ENCODE results near the gene PPP1R12C.

The PPP1R12C gene

GRCh38 chr19:55088543-55089341, 28.7 kb downstream of the PPP1R12C start:
- no peaks in the 10 kb centered on the region for H3F3A ChIP-seq (ENCODE audit: insufficient read depth, low read length)
- H3K27me3 ChIP-seq (ENCODE audit: insufficient read depth, low read length) = no peaks in the 10 kb centered on the region
- H3K4me3 ChIP-seq (ENCODE audit: low read depth, low read length, poor library complexity, severe bottlenecking) = no peak overlapping the region
- peaks cover 11% of the 10 kb centered on the region; the same call in 1 of the 2 replicates for H3K36me3 ChIP-seq (ENCODE audit: insufficient read depth, low read length)
- no peaks in the 10 kb centered on the region for H3K9me3 ChIP-seq (ENCODE audit: low read length)
- no peaks in the 10 kb centered on the region for H3K9me2 ChIP-seq (ENCODE audit: low read depth, low read length)
- H3K4me1 ChIP-seq (ENCODE audit: insufficient read depth, low read length, severe bottlenecking) = no peaks in the 10 kb centered on the region
- no peak overlapping the region for H3K27ac ChIP-seq (ENCODE audit: low read depth, low read length, poor library complexity, severe bottlenecking)
- H3K4me2 ChIP-seq (ENCODE audit: low read length) = no peak overlapping the region
- H2AFZ ChIP-seq (ENCODE audit: low read length) = no peak overlapping the region
- no peaks in the 10 kb centered on the region for H3K79me2 ChIP-seq (ENCODE audit: insufficient read depth, low read length)
- H3K9ac ChIP-seq (ENCODE audit: low read length) = no peak overlapping the region
- TF ChIP-seq CTCF (IDR thresholded peaks at IDR 0.05; ENCODE audit: low read length) (peak; percentile 51), EZH2 (IDR thresholded peaks at IDR 0.05; ENCODE audit: borderline replicate concordance, low read length) (no peak)
- H4K20me1 ChIP-seq (ENCODE audit: insufficient read depth, low read length) = no peaks in the 10 kb centered on the region

GRCh38 chr19:55088021-55088451, 29.4 kb downstream of the PPP1R12C start:
- no peaks in the 10 kb centered on the region for H3K9me3 ChIP-seq (ENCODE audit: low read length)
- no peak for TF ChIP-seq EZH2 (IDR thresholded peaks at IDR 0.05; ENCODE audit: borderline replicate concordance, low read length)
- no peak for TF ChIP-seq CTCF (IDR thresholded peaks at IDR 0.05; ENCODE audit: low read length)
- no peaks in the 10 kb centered on the region for H3F3A ChIP-seq (ENCODE audit: insufficient read depth, low read length)
- no peaks in the 10 kb centered on the region for H4K20me1 ChIP-seq (ENCODE audit: insufficient read depth, low read length)
- H3K4me1 ChIP-seq (ENCODE audit: insufficient read depth, low read length, severe bottlenecking) = no peaks in the 10 kb centered on the region
- H3K79me2 ChIP-seq (ENCODE audit: insufficient read depth, low read length) = no peaks in the 10 kb centered on the region
- no peaks in the 10 kb centered on the region for H3K27me3 ChIP-seq (ENCODE audit: insufficient read depth, low read length)
- no peak overlapping the region for H3K4me2 ChIP-seq (ENCODE audit: low read length)
- H2AFZ ChIP-seq (ENCODE audit: low read length) = no peak overlapping the region
- peaks cover 11% of the 10 kb centered on the region; the same call in 1 of the 2 replicates for H3K36me3 ChIP-seq (ENCODE audit: insufficient read depth, low read length)
- no peak overlapping the region for H3K27ac ChIP-seq (ENCODE audit: low read depth, low read length, poor library complexity, severe bottlenecking)
- no peaks in the 10 kb centered on the region for H3K9me2 ChIP-seq (ENCODE audit: low read depth, low read length)
- H3K9ac ChIP-seq (ENCODE audit: low read length) = no peak overlapping the region
- no peak overlapping the region for H3K4me3 ChIP-seq (ENCODE audit: low read depth, low read length, poor library complexity, severe bottlenecking)

GRCh38 chr19:55087542-55087901, 29.9 kb downstream of the PPP1R12C start:
- no peaks in the 10 kb centered on the region for H3K9me2 ChIP-seq (ENCODE audit: low read depth, low read length)
- no peak overlapping the region for H3K4me2 ChIP-seq (ENCODE audit: low read length)
- no peaks in the 10 kb centered on the region for H3K27me3 ChIP-seq (ENCODE audit: insufficient read depth, low read length)
- no peaks in the 10 kb centered on the region for H3F3A ChIP-seq (ENCODE audit: insufficient read depth, low read length)
- no peaks in the 10 kb centered on the region for H3K79me2 ChIP-seq (ENCODE audit: insufficient read depth, low read length)
- H3K4me3 ChIP-seq (ENCODE audit: low read depth, low read length, poor library complexity, severe bottlenecking) = no peak overlapping the region
- no peaks in the 10 kb centered on the region for H4K20me1 ChIP-seq (ENCODE audit: insufficient read depth, low read length)
- H3K9me3 ChIP-seq (ENCODE audit: low read length) = no peaks in the 10 kb centered on the region
- no peak overlapping the region for H3K27ac ChIP-seq (ENCODE audit: low read depth, low read length, poor library complexity, severe bottlenecking)
- no peak overlapping the region for H3K9ac ChIP-seq (ENCODE audit: low read length)
- H3K36me3 ChIP-seq (ENCODE audit: insufficient read depth, low read length) = peaks cover 11% of the 10 kb centered on the region; the same call in 1 of the 2 replicates
- H2AFZ ChIP-seq (ENCODE audit: low read length) = no peak overlapping the region
- TF ChIP-seq CTCF (IDR thresholded peaks at IDR 0.05; ENCODE audit: low read length) = no peak
- no peak for TF ChIP-seq EZH2 (IDR thresholded peaks at IDR 0.05; ENCODE audit: borderline replicate concordance, low read length)
- no peaks in the 10 kb centered on the region for H3K4me1 ChIP-seq (ENCODE audit: insufficient read depth, low read length, severe bottlenecking)

Data from OCI-LY1 (cell line).